22Rv1 (cell line): ENCODE results near the gene TOP3B.

ENCODE experiments used
- CTCF ChIP-seq: fragments of 450-650 bp; IDR thresholded peaks from 2 replicates; pipeline ENCODE4 v1.5.1; 2017; ENCODE audit warnings: mild to moderate bottlenecking
- ZFX ChIP-seq: fragments of 450-650 bp; IDR thresholded peaks from 2 replicates; pipeline ENCODE4 v1.6.1; 2017; ENCODE audit warnings: antibody characterized with exemption, borderline replicate concordance

GRCh38 chr22:21920341-21921183 is 62.0 kb downstream of the TOP3B start:
- TF ChIP-seq CTCF (no peak), ZFX (no peak)
